Activated CD4-positive, alpha-beta T cell treated with anti-CD3 and anti-CD28 coated beads, Interleukin-2, amount 10 ng/mL, durations not matched to agents 24 days and 14 days (primary cell): Measurements from ENCODE around the gene FTO. TPM values are rescaled to one million over a fixed set of nuclear protein-coding genes. Genes with fewer than 3 reads are reported as not detected.

Source experiments
- DNase-seq: peaks from one replicate; pipeline ENCODE4 v3.0.0; 2022
- H3K27ac Mint-ChIP-seq: one replicate; pipeline ENCODE4 v1.8.0; 2022; ENCODE audit warnings: mild to moderate bottlenecking, mixed read lengths
- H3K27me3 Mint-ChIP-seq: one replicate; pipeline ENCODE4 v1.8.0; 2022; ENCODE audit warnings: mixed read lengths
- H3K36me3 Mint-ChIP-seq: one replicate; pipeline ENCODE4 v1.8.0; 2022; ENCODE audit warnings: low read depth, mild to moderate bottlenecking, mixed read lengths
- H3K4me1 Mint-ChIP-seq: one replicate; pipeline ENCODE4 v1.8.0; 2021; ENCODE audit warnings: mixed read lengths
- H3K4me3 Mint-ChIP-seq: one replicate; pipeline ENCODE4 v1.8.0; 2022; ENCODE audit warnings: mild to moderate bottlenecking, moderate library complexity, mixed read lengths
- H3K9me3 Mint-ChIP-seq: one replicate; pipeline ENCODE4 v1.8.0; 2021; ENCODE audit warnings: mixed read lengths
- intact Hi-C: fragments of 100-400 bp; cut with micrococcal nuclease; formaldehyde crosslinking; loops from one replicate; pipeline ENCODE4 v1.15.1; 2023
- total RNA-seq: library from RNA; stranded (reverse); gene quantifications from 2 replicates; pipeline ENCODE4 v1.2.3, GENCODE V29; 2022

Gene FTO
- total RNA-seq, 1 donor from 2014 or later: 60.8 TPM

DNA sequence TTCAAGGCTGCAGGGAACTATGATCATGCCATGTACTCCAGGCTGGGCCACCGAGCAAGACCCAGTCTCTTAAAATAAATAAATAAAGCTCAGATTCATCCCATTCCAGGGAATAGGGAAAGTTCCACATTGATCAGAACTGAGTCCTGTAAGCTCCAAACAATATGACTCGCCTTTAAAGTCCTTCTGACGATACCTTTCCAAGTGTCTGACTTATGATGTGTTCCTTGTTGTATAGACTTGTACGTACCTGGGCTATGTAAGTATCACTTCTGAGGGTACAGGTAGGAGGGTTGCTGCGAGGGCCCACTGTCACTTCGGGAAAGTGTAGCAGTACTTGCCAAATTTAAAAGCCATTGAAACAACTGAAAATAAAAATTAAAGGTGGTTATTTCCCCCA, 329.8 kb downstream of the FTO start:
- Mint-ChIP-seq H3K9me3 (peaks cover 7% of the 10 kb centered on the region), H3K36me3 (no peaks in the 10 kb centered on the region), H3K27ac (no peak overlapping the region), H3K4me1 (no peaks in the 10 kb centered on the region), H3K27me3 (no peaks in the 10 kb centered on the region), H3K4me3 (no peak overlapping the region)
- no peak for DNase-seq
- intact Hi-C loops: no loop called here

DNA sequence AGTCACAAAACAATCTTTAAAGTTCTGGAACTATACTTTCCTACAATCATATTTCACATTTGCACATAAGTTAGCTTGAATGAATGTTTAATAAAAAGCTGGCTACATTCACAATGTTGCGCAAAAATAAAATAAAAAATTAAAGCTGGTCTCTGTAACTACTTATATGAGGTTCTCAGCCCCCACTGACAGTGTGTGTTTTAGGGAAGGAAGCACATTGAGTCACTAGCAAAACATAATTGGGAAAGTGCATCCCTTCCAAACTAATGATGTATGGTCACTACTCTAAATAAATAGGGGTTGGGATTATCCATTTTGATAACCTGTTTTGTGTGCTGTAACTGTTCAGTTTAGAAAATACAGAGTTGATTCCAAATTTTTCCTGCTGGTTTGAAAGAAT, 330.7 kb downstream of the FTO start:
- no peak overlapping the region for H3K4me3 Mint-ChIP-seq
- no peak for DNase-seq
- intact Hi-C loops: no loop called here
- H3K4me1 Mint-ChIP-seq: no peaks in the 10 kb centered on the region
- H3K27me3 Mint-ChIP-seq: no peaks in the 10 kb centered on the region
- H3K27ac Mint-ChIP-seq: no peak overlapping the region
- peaks cover 7% of the 10 kb centered on the region for H3K9me3 Mint-ChIP-seq
- H3K36me3 Mint-ChIP-seq: no peaks in the 10 kb centered on the region

DNA sequence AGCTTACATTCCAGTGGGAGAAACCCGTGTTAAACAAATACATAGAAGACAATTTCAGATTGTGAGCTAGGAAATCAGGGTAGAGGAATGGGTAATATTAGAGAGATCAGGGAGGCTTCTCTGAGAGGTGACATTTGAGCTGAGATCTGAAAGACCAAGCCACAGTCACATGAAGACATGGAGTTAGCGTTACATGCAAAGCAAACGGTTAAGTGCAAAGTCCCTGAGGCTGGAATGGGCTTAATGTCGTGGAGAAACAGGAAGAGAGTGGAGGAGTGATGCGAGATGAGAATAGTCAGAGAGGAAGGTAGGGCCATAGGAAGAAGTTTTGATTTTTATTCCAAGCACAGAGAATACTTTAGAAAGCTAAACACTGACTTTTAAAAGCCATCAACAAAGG, 336.5 kb downstream of the FTO start:
- DNase-seq: no peak
- no peaks in the 10 kb centered on the region for H3K27me3 Mint-ChIP-seq
- H3K4me3 Mint-ChIP-seq: no peak overlapping the region
- peaks cover 5% of the 10 kb centered on the region for H3K9me3 Mint-ChIP-seq
- no peaks in the 10 kb centered on the region for H3K4me1 Mint-ChIP-seq
- H3K27ac Mint-ChIP-seq: no peak overlapping the region
- peaks cover 6% of the 10 kb centered on the region for H3K36me3 Mint-ChIP-seq
- intact Hi-C loops: no loop called here

DNA sequence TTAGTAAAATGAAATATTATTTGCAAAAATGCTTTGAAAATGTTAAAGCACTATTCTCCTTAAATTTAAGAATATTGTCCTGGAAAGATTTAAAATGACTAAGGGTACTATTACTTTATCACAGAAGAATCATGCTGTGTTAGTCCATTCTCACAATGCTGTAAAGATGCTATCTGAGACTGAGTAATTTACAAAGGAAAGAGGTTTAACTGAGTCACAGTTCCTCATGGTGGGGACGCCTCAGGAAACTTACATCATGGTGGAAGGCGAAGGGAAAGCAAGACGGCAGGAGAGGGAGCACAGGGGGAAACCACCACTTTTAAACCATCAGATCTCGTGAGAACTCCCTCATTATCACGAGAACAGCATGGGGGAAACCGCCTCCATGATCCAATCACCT, 337.0 kb downstream of the FTO start:
- H3K36me3 Mint-ChIP-seq: peaks cover 6% of the 10 kb centered on the region
- no peak overlapping the region for H3K27ac Mint-ChIP-seq
- intact Hi-C loops: no loop called here
- no peak for DNase-seq
- no peak overlapping the region for H3K4me3 Mint-ChIP-seq
- H3K4me1 Mint-ChIP-seq: no peaks in the 10 kb centered on the region
- peaks cover 5% of the 10 kb centered on the region for H3K9me3 Mint-ChIP-seq
- no peaks in the 10 kb centered on the region for H3K27me3 Mint-ChIP-seq

DNA sequence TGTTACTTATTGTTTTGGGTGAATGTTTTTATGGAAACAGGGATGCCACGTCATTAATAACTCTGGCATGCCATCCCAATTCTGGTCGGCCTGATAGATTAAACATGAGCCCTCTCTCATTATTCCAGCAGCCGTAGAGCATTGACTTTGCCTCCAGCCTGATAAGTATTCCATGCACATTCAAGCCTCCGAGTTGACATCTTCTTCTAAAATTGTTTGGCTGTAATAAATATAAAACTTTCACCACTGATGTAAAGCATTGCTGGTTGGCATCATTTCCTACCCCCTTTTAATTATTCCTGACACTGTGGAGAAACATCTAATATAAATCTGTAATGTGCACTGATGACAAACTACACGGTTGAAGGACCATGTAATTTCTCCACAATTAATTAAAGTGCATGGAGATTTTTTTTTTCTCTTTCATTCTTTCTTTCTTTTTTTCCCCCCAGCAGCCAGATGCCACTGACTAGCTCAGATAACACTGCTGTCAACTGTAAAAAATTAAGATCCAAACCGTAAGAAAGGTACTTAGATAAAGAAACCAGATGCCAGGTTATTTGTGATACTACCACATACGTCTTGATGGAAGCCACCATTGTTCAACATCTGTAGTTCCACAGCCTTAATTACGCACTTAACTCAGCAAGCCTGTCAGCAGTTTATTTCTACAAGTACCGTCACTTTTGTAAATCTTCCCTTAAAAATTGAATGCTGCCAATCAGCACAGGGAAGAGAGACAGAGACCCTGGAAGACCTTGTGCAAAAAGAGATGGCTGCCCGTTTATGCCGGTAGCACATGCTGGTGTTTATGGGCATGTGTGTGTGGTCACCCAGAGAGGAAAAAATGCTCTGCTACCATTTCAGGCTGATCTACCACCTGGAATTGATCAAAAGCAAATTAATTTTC, 344.9 kb downstream of the FTO start:
- H3K9me3 Mint-ChIP-seq: no peaks in the 10 kb centered on the region
- no peaks in the 10 kb centered on the region for H3K36me3 Mint-ChIP-seq
- no peaks in the 10 kb centered on the region for H3K27me3 Mint-ChIP-seq
- DNase-seq: no peak
- intact Hi-C loops: no loop called here
- H3K27ac Mint-ChIP-seq: no peak overlapping the region
- H3K4me1 Mint-ChIP-seq: no peaks in the 10 kb centered on the region
- no peak overlapping the region for H3K4me3 Mint-ChIP-seq

DNA sequence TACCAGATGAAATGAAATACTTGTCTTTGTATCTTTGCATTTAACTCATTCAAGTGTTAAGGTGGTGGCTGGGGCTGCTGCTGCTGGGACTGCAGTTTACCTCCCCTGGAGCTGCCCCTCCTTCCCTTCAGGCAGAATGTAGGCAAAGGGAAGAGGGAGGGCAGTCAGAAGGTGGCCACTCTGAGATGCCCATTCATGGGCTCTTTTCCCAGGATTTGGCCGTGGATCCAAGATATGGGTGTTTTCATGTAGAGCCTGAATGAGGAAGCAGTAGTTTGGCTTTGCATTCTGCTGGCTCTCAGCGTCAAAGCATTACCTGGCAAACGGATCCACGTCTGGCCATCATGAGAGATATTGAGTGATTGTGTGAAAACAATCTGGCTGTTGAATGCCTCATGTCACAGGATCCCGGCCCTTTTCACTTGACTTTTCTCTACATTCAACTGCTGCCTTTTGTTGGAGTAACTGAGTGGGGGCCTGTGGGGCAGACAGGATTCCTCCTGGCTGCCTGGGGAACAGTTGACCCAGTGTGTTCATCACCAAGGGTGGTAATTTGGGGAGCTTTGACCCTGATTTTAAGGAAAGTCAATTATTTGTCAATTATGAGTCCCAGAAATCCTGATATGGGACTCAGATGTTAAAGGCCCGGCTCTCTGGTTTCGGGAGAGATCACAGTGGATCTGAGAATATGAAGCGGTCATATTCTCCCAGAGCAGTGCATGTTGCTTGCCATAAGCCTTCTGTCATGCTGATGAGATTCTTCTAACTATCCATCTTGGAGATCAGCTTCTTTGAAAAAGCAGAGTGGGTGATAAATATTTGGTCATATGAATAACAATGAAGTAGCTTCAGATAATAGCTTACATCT, 345.9 kb downstream of the FTO start:
- DNase-seq: no peak
- intact Hi-C loops: no loop called here
- Mint-ChIP-seq H3K27ac (no peak overlapping the region), H3K36me3 (no peaks in the 10 kb centered on the region), H3K4me3 (no peak overlapping the region), H3K4me1 (no peaks in the 10 kb centered on the region), H3K27me3 (no peaks in the 10 kb centered on the region), H3K9me3 (no peaks in the 10 kb centered on the region)

DNA sequence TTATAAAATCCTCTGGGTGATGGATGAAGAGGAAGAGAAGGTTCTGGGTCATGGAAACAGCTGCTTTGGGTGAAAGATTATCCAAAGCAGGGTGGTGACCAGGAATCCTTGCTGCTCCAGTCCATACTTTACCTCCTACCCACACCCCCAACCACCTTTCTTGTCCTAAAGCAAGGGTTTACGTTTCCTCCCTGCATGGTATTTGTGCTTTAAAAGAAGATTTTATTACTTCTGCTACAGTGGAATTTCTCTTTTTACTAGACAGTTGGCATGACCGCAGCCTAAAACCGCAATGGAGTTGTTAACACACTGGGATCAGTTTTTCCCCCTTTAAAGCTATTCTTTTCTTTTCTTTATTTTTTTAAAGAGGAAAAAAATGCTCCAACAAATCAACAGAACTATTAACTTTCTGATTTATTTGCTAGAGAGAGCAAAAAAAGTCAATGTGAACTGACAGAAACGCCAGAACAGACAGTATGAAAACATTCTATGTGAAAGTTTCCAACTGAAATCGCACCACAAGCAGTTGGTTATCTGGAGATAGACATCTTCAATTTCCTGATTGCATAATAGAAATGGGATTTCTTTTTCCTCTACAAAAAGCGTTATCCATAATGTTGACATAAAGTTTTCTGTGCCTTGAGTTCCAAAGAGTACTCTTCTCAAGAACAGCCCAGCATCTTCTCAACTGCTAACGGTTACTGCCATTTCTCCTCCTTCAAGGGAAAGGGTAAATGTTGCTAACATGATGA, 346.7 kb downstream of the FTO start:
- Mint-ChIP-seq H3K4me1 (no peaks in the 10 kb centered on the region), H3K36me3 (no peaks in the 10 kb centered on the region), H3K27me3 (no peaks in the 10 kb centered on the region), H3K4me3 (no peak overlapping the region), H3K9me3 (no peaks in the 10 kb centered on the region), H3K27ac (no peak overlapping the region)
- intact Hi-C loops: no loop called here
- DNase-seq: no peak

DNA sequence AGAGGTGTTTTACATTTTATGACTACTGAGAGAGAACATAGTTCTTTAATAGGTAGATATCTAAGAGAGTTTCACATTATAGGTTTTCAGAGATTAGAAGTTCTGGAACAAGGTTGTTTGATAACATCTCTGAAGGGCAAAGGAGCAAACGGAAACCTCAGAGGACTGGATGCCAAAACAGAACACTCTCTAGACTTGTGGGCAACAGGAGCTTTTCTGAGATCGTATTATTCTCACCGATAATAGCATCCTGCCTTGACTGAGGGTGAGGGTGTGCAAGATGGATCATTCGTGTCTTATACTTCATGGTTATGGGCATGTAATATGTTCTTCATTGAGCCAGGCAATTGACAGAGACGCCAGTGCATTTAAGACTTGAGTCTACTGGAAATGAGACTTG, 347.9 kb downstream of the FTO start:
- intact Hi-C loops: no loop called here
- Mint-ChIP-seq H3K4me1 (no peaks in the 10 kb centered on the region), H3K9me3 (no peaks in the 10 kb centered on the region), H3K36me3 (no peaks in the 10 kb centered on the region), H3K27me3 (no peaks in the 10 kb centered on the region), H3K27ac (no peak overlapping the region), H3K4me3 (no peak overlapping the region)
- no peak for DNase-seq

DNA sequence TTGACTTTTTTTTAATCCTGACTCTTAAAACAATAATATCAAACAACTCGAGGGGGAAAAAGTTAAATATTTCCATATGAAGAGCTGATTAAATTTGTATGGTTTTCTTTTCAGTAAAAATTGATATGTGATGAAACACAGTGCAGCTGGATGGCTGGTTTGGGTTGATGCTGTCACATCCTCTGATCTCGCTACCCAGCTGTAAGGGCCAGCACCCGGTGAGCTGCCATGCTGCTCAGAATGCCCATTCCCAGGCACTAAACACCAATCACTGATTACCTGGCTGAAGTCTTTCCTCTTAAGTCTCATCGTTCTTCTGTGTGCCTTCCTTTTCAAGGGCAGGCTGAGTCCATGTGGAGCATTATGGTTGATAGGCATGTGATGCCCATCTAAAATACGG, 348.3 kb downstream of the FTO start:
- H3K4me3 Mint-ChIP-seq: no peak overlapping the region
- no peak for DNase-seq
- no peaks in the 10 kb centered on the region for H3K9me3 Mint-ChIP-seq
- no peak overlapping the region for H3K27ac Mint-ChIP-seq
- H3K4me1 Mint-ChIP-seq: no peaks in the 10 kb centered on the region
- no peaks in the 10 kb centered on the region for H3K27me3 Mint-ChIP-seq
- no peaks in the 10 kb centered on the region for H3K36me3 Mint-ChIP-seq
- intact Hi-C loops: no loop called here

DNA sequence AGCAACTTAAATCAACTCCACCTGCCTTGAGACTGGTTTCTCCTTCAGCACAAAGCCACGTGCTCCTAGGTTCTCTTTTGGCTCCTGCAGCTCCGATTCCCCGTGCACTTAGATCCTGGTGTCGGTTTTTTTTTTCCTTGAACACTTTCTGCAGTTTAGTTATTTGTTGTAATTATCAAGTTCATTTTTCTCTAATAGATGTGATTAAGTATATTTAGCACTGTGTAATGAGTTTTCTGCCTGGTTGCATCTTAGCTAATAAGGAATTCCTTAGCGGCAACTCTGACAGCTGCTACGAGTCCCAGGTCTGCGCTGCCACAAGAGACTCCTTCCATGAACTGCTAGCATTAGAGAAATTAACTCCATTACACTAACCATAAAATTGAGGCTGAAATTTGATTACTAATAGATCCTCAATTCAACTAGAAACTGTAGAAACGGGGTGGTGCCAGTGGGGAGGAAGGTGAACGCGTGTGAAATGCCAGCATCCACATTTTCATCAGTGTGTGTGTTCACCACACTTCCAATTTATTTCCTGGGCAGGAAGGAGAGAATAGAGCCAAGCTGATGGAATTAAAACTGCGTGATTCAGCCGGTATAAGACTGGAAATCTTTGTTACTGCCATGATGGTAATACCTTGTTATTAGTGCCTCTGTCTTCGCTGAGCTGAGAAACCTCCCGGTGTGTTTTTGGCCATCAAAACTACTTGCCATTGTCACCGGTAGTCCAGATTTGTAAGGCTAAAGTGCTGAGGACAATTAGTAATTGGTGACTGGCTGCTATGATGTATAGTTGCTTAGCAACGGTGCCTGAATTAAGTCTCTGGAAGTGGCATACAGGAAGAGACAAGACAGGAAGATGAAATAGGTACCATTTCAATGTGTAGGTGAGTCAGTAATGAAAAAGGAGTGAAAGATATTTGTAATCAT, 350.2 kb downstream of the FTO start:
- intact Hi-C loops: no loop called here
- Mint-ChIP-seq H3K27me3 (no peaks in the 10 kb centered on the region), H3K36me3 (no peaks in the 10 kb centered on the region), H3K9me3 (no peaks in the 10 kb centered on the region), H3K4me1 (no peaks in the 10 kb centered on the region), H3K4me3 (no peak overlapping the region), H3K27ac (no peak overlapping the region)
- DNase-seq: no peak

DNA sequence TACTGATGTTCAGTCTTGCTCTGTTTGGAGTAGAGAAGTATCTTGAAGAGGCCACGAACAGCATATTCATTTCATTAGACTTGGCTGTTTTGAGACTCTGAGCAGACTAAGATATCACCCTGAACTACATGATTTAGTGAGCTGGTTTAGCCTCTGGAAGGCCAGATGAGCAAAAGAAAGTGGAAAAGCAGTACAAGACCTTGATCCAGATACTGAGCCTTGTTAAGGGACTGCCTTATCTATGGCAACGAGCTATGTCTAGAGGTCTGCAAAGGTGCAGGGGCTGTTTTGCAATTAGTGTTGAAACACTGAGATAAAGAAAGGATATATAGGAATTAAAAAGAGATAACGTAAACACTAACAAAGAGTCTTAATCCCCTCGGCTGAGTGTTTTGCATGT, 351.2 kb downstream of the FTO start:
- no peak overlapping the region for H3K4me3 Mint-ChIP-seq
- no peak overlapping the region for H3K27ac Mint-ChIP-seq
- no peaks in the 10 kb centered on the region for H3K36me3 Mint-ChIP-seq
- intact Hi-C loops: no loop called here
- no peaks in the 10 kb centered on the region for H3K9me3 Mint-ChIP-seq
- H3K4me1 Mint-ChIP-seq: no peaks in the 10 kb centered on the region
- no peak for DNase-seq
- no peaks in the 10 kb centered on the region for H3K27me3 Mint-ChIP-seq

DNA sequence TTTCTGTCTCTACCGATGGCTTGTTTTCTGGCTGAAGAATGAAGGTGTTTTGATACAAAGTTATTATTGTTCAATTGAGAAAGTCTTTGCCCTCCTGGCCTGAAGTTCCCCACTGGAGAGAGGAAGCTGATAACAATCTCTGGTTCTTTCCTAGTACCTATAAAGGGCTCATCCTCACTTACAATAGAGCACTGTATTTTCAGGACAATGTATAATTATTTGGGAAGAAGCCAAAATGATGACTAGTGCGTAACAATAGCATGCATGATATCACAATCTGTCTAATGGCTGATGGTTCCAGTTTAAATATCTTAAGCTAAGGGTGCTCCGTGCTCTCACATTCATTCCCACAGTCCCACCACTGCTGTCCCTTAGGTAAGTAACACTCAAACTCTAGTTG, 351.9 kb downstream of the FTO start:
- Mint-ChIP-seq H3K27ac (no peak overlapping the region), H3K36me3 (no peaks in the 10 kb centered on the region), H3K4me3 (no peak overlapping the region), H3K9me3 (no peaks in the 10 kb centered on the region), H3K27me3 (no peaks in the 10 kb centered on the region), H3K4me1 (no peaks in the 10 kb centered on the region)
- DNase-seq: no peak
- intact Hi-C loops: no loop called here

DNA sequence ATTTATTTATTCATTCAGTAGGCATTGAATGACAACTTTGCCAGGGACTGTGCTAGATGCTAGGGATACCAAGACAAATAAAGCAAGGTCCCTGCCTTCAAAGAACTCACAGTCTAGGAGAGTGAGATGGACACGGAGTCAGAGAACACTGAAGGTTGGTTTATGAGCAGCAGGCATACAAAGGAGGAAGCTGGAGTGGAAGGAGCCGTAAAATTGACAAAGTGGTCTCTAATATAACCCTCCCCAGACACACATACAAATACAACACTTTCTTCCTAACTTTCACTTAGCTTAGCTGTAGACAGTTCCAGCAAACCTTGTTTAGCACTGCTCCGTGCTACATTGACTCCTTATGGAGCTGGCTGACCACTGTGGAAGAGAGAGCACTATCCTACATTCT, 353.0 kb downstream of the FTO start:
- intact Hi-C loops: no loop called here
- H3K4me1 Mint-ChIP-seq: no peaks in the 10 kb centered on the region

More for the DNA sequence above, 353.0 kb downstream of the FTO start:
- no peak overlapping the region for H3K27ac Mint-ChIP-seq
- no peaks in the 10 kb centered on the region for H3K36me3 Mint-ChIP-seq
- H3K27me3 Mint-ChIP-seq: no peaks in the 10 kb centered on the region
- H3K9me3 Mint-ChIP-seq: no peaks in the 10 kb centered on the region
- H3K4me3 Mint-ChIP-seq: no peak overlapping the region
- no peak for DNase-seq
